Kidney (tissue), 14 donors: Measurements from ENCODE around the gene ANGPTL2. TPM values are rescaled to one million over a fixed set of nuclear protein-coding genes. Genes with fewer than 3 reads are reported as not detected.

ENCODE experiments used
- DNase-seq, 5 donors: peaks; one replicate each; pipeline ENCODE4 v3.0.0-alpha.2; 2013 to 2020
- FAIRE-seq: peaks from 2 replicates; lab custom pipeline; 2012; peaks lifted over from hg19 to GRCh38; lab: Jason Lieb, UNC
- H3K27ac ChIP-seq, 2 donors: one replicate each; pipeline ENCODE4 v1.7.0; 2013; ENCODE audit warnings: low read depth in 2 of 2, low read length in 2 of 2, inconsistent platforms in 1 of 2
- H3K27me3 ChIP-seq: one replicate; pipeline ENCODE4 v1.7.1; 2013; ENCODE audit warnings: low read length, inconsistent platforms; ENCODE audit not compliant: control insufficient read depth, insufficient read depth
- H3K36me3 ChIP-seq, 3 donors: one replicate each; pipeline versions ENCODE4 v1.7.0 to v1.7.1; 2013; ENCODE audit warnings: low read length in 3 of 3, control low read depth in 1 of 3, inconsistent platforms in 1 of 3; ENCODE audit not compliant: insufficient read depth in 3 of 3, control insufficient read depth in 2 of 3
- H3K4me1 ChIP-seq, 3 donors: one replicate each; pipeline versions ENCODE4 v1.7.0 to v1.7.1; 2013; ENCODE audit warnings: low read length in 3 of 3, inconsistent platforms in 1 of 3, low read depth in 1 of 3; ENCODE audit not compliant: control insufficient read depth in 2 of 3, insufficient read depth in 2 of 3
- H3K4me3 ChIP-seq, 3 donors: one replicate each; pipeline versions ENCODE4 v1.7.0 to v1.8.1; 2013; ENCODE audit warnings: low read length in 3 of 3, control low read depth in 1 of 3, inconsistent platforms in 1 of 3
- H3K9ac ChIP-seq, 3 donors: one replicate each; pipeline versions ENCODE4 v1.7.0 to v1.7.1; 2013; ENCODE audit warnings: low read length in 3 of 3, control low read depth in 1 of 3, inconsistent platforms in 1 of 3
- H3K9me3 ChIP-seq, 3 donors: one replicate each; pipeline versions ENCODE4 v1.7.0 to v1.7.1; 2013; ENCODE audit warnings: low read length in 3 of 3, control low read depth in 1 of 3, inconsistent platforms in 1 of 3; ENCODE audit not compliant: control insufficient read depth in 2 of 3, insufficient read depth in 1 of 3
- CTCF ChIP-seq: IDR thresholded peaks from 3 replicates; pipeline ENCODE4 v1.5.1; 2012; ENCODE audit warnings: mild to moderate bottlenecking, moderate library complexity, borderline replicate concordance; ENCODE audit not compliant: insufficient read depth; ENCODE audit errors: extremely low read depth
- intact Hi-C: fragments of 100-400 bp; cut with DNase I; formaldehyde crosslinking; loops from one replicate; pipeline ENCODE4 v1.11.1; 2022
- polyA plus RNA-seq: library from polyadenylated mRNA; stranded (reverse); fragments of 350-450 nt; fragmentation: Illumina TruSeq; extraction: RNeasy Lipid Tissue Mini Kit (QIAGEN cat#74804); gene quantifications from one replicate; pipeline ENCODE4 v1.2.3, GENCODE V29; 2014; ENCODE audit warnings: low read depth, low replicate concordance; ENCODE audit not compliant: insufficient read depth
- total RNA-seq: library from RNA; stranded (reverse); fragmentation: NEBNext Ultra II Directional; extraction: Animal tissue kit (Norgen Biotek cat#: 25700); gene quantifications from one replicate; pipeline ENCODE4 v1.2.1, GENCODE V29; 2021
- donor health status: control.
- donor health status: control.
- donor health status: control.
- donor health status: control.
- donor health status: control.
- donor health status: DM: yes; HTN: yes; CAD: no.
- donor health status: Normal renal cell carcinoma (clear cell type).

ANGPTL2 gene
- total and polyA plus RNA-seq, 2 donors from 2014 or later: 4.3 to 12.4 TPM

DNA sequence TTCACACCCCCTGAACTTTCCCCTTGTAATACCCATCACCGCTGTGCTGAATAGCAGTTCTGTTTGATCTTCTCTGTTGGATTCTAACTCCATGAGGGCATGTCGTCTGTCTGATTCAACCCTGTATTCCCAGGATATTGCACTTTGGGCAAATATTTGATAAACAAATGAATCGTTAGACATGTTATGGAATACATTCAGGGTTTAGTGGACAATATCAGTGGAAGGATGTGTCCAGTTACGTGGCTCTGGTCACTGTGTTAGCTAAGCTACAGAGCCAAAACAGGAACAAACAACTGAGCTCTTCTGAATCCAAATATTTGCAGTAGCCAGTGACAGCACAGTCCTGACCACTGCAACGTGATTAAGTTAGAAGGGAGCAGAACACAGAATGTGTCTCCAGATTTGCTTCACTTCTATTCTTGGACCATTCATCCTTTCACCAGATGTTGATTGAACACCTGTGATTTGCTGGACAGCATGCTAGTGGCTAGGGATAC is 13.2 kb downstream of the ANGPTL2 start:
- FAIRE-seq (no peak), DNase-seq (no peak)
- Histone ChIP-seq H3K9ac (no peak overlapping the region), H3K9me3 (no peaks in the 10 kb centered on the region), H3K4me3 (no peak overlapping the region), H3K27me3 (no peaks in the 10 kb centered on the region), H3K4me1 (no peaks in the 10 kb centered on the region), H3K36me3 (no peaks in the 10 kb centered on the region), H3K27ac (no peak overlapping the region)
- intact Hi-C loops: no loop called here
- no peak for TF ChIP-seq CTCF

- no peak for FAIRE-seq
- H3K4me1 ChIP-seq: peaks cover 0 to 5% (median 0%) of the 10 kb centered on the region in 3 donors
- H3K36me3 ChIP-seq: no peaks in the 10 kb centered on the region
- no peak for DNase-seq
- intact Hi-C loops: no loop called here
- H3K27me3 ChIP-seq: no peaks in the 10 kb centered on the region
- no peak overlapping the region for H3K9ac ChIP-seq
- no peak for TF ChIP-seq CTCF
- no peak overlapping the region for H3K4me3 ChIP-seq
- H3K9me3 ChIP-seq: no peaks in the 10 kb centered on the region
- H3K27ac ChIP-seq: no peak overlapping the region
Measured at GRCh38 chr9:127107929-127108876, 14.2 kb downstream of the ANGPTL2 start.

GRCh38 chr9:127107171-127107928 is 15.1 kb downstream of the ANGPTL2 start:
- Histone ChIP-seq H3K27me3 (no peaks in the 10 kb centered on the region), H3K36me3 (no peaks in the 10 kb centered on the region)
- intact Hi-C loops: no loop called here

More at GRCh38 chr9:127107171-127107928, 15.1 kb downstream of the ANGPTL2 start:
- TF ChIP-seq CTCF: no peak
- Histone ChIP-seq H3K9me3 (no peaks in the 10 kb centered on the region), H3K4me3 (no peak overlapping the region), H3K4me1 (peaks cover 0 to 5% (median 0%) of the 10 kb centered on the region in 3 donors), H3K27ac (no peak overlapping the region), H3K9ac (no peak overlapping the region)
- no peak for DNase-seq
- FAIRE-seq: no peak
